A673 (cell line): ENCODE measurements around the gene ADAMTS14. TPM values are rescaled to one million over a fixed set of nuclear protein-coding genes. Genes with fewer than 3 reads are reported as not detected.

Source experiments
- BruUV-seq: library from RNA; stranded (reverse); fragments of 400-500 nt; replicated peaks from 2 replicates; lab custom pipeline; 2021; lab: Mats Ljungman, UMichigan
- CTCF ChIA-PET: fragments of 300-600 bp; sonication (Branson Sonifier 250); formaldehyde crosslinking; loops from one replicate; lab custom pipeline; 2022; ENCODE audit warnings: antibody characterized with exemption; lab: Charles Lee
- POLR2A ChIA-PET: fragments of 300-600 bp; sonication (Branson Sonifier 250); formaldehyde crosslinking; loops from one replicate; lab custom pipeline; 2022; ENCODE audit warnings: antibody characterized with exemption; ENCODE audit not compliant: low non-redundant PET; lab: Charles Lee
- DNase-seq: peaks from one replicate; pipeline ENCODE4 v3.0.0-alpha.2; 2015; ENCODE audit warnings: low spot score
- H3K27ac ChIP-seq: fragments of 200-600 bp; sonication (generic); 2 replicates; pipeline ENCODE4 v1.5.1; 2016; ENCODE audit warnings: mixed run types, low read depth, mild to moderate bottlenecking, mixed read lengths, antibody characterized with exemption, low read length; ENCODE audit not compliant: poor library complexity, severe bottlenecking
- H3K27me3 ChIP-seq: fragments of 200-600 bp; sonication (generic); replicated peaks from 2 replicates; pipeline ENCODE4 v1.6.1; 2017; ENCODE audit warnings: mixed run types, low read depth, mild to moderate bottlenecking, mixed read lengths, antibody characterized with exemption, low read length; ENCODE audit not compliant: insufficient read depth, poor library complexity
- H3K36me3 ChIP-seq: fragments of 200-600 bp; sonication (generic); 2 replicates; pipeline ENCODE4 v1.6.1; 2016; ENCODE audit warnings: mixed run types, mild to moderate bottlenecking, mixed read lengths, antibody characterized with exemption, low read length; ENCODE audit not compliant: insufficient read depth, poor library complexity, severe bottlenecking
- H3K4me1 ChIP-seq: fragments of 200-600 bp; sonication (generic); 2 replicates; pipeline ENCODE4 v1.6.1; 2017; ENCODE audit warnings: mixed run types, mild to moderate bottlenecking, mixed read lengths, antibody characterized with exemption, low read length; ENCODE audit not compliant: insufficient read depth, poor library complexity, severe bottlenecking
- H3K4me3 ChIP-seq: fragments of 200-600 bp; sonication (generic); 2 replicates; pipeline ENCODE4 v1.5.1; 2016; ENCODE audit warnings: low read depth, mixed run types, mild to moderate bottlenecking, mixed read lengths, low read length; ENCODE audit not compliant: poor library complexity, severe bottlenecking
- H3K9me3 ChIP-seq: fragments of 200-600 bp; sonication (generic); 2 replicates; pipeline ENCODE4 v1.6.1; 2016; ENCODE audit warnings: mixed run types, low read depth, mild to moderate bottlenecking, mixed read lengths, antibody characterized with exemption, low read length; ENCODE audit not compliant: poor library complexity, severe bottlenecking
- EZH2 ChIP-seq: fragments of 200-600 bp; sonication (generic); IDR thresholded peaks from 2 replicates; pipeline ENCODE4 v1.6.1; 2017; ENCODE audit warnings: borderline replicate concordance, low read depth, mild to moderate bottlenecking, mixed read lengths, antibody characterized with exemption, low read length; ENCODE audit not compliant: poor library complexity, severe bottlenecking
- intact Hi-C: fragments of 100-400 bp; cut with micrococcal nuclease; formaldehyde crosslinking; loops from one replicate; pipeline ENCODE4 v1.10.0; 2022; ENCODE audit not compliant: unreplicated experiment
- total RNA-seq: library from RNA; stranded (reverse); gene quantifications from 2 replicates; pipeline ENCODE4 v1.2.3, GENCODE V29; 2021
- TF ChIP-seq, protein P1 (sequence below): fragments of 300-800, 200-600 bp; sonication (generic); conservative IDR thresholded peaks from 2 replicates; pipeline ENCODE4 v1.5.1; 2017; ENCODE audit warnings: low read depth, mild to moderate bottlenecking, antibody characterized with exemption, low read length, moderate library complexity, mixed read lengths

Gene ADAMTS14
- total RNA-seq, 1 experiment from 2014 or later: 0.21 TPM

DNA sequence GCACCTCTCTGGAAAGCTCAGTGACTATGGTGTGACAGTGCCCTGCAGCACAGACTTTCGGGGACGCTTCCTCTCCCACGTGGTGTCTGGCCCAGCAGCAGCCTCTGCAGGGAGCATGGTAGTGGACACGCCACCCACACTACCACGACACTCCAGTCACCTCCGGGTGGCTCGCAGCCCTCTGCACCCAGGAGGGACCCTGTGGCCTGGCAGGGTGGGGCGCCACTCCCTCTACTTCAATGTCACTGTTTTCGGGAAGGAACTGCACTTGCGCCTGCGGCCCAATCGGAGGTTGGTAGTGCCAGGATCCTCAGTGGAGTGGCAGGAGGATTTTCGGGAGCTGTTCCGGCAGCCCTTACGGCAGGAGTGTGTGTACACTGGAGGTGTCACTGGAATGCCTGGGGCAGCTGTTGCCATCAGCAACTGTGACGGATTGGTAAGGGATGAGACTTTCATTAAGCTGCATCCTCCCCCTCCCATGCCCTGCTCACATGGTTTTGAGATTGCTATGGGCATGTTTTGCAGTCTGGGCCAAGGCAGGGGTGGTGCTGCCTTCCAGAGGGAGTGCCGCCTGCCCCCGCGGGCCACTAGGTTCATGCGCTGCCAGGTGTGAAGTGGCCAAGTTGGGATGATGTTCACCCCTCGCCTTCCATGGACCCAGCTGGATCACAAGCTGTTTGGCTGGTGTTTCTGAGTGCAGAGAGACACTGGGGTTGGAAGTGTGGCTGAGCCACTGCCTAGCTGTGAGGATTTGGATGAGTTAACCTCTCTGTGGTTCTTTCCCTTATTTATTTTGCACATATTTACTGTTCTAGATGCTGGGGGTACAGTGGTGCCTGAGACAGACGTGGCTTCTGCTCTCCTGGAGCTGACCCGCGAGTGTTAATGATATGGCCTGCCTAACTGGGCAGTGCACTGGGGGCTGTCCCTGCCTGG is 2.5 kb downstream of the ADAMTS14 start:
- H3K9me3 ChIP-seq: no peaks in the 10 kb centered on the region
- peaks cover 10% of the 10 kb centered on the region for H3K27me3 ChIP-seq
- no peak overlapping the region for H3K4me3 ChIP-seq
- intact Hi-C loops: loop anchor here (10.0 kb wide), 1 partner anchor 120 kb away; no protein-coding TSS in a partner anchor
- no peak for DNase-seq
- CTCF ChIA-PET: no interaction called here
- no peak overlapping the region for H3K27ac ChIP-seq
- no TSS peak for BruUV-seq
- TF ChIP-seq, protein P1, sequence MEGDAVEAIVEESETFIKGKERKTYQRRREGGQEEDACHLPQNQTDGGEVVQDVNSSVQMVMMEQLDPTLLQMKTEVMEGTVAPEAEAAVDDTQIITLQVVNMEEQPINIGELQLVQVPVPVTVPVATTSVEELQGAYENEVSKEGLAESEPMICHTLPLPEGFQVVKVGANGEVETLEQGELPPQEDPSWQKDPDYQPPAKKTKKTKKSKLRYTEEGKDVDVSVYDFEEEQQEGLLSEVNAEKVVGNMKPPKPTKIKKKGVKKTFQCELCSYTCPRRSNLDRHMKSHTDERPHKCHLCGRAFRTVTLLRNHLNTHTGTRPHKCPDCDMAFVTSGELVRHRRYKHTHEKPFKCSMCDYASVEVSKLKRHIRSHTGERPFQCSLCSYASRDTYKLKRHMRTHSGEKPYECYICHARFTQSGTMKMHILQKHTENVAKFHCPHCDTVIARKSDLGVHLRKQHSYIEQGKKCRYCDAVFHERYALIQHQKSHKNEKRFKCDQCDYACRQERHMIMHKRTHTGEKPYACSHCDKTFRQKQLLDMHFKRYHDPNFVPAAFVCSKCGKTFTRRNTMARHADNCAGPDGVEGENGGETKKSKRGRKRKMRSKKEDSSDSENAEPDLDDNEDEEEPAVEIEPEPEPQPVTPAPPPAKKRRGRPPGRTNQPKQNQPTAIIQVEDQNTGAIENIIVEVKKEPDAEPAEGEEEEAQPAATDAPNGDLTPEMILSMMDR: no peak
- no peak for TF ChIP-seq EZH2
- POLR2A ChIA-PET: no interaction called here
- no peaks in the 10 kb centered on the region for H3K36me3 ChIP-seq
- no peaks in the 10 kb centered on the region for H3K4me1 ChIP-seq

DNA sequence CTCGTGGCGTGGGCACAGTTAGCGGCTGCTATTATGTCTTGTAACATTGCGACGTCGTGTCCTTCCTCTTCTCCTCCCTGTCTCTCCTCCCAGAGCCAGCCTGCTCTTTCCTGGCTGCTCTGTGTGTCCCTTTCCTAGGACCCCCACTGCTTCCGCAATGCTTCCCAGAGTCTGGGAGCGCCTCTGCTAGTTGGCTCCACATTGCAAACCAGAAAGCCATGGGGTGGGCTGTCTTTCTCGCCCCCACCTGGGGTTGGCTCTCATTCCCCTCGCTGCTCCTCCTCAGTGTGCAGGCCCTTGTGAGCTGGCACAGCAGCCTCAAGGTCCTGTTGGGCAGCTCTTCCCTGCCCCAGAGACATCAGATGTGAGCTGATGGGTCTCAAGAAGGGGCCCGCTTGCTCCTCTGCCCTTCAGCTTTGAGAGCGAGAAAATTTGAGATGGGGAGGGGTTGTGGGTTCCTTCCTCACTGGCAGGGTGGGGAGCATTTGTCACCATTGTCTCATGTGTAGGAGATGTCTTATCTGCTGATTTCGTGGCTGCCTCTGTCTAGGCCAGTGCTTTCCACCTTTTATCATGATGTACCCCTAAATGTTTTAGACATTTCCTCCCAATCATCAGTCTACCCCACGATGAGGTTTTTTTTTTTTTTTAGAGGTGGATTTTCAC is 3.3 kb downstream of the ADAMTS14 start:
- intact Hi-C loops: loop anchor here (10.0 kb wide), 1 partner anchor 121 kb away; no protein-coding TSS in a partner anchor
- no peaks in the 10 kb centered on the region for H3K4me1 ChIP-seq

DNA sequence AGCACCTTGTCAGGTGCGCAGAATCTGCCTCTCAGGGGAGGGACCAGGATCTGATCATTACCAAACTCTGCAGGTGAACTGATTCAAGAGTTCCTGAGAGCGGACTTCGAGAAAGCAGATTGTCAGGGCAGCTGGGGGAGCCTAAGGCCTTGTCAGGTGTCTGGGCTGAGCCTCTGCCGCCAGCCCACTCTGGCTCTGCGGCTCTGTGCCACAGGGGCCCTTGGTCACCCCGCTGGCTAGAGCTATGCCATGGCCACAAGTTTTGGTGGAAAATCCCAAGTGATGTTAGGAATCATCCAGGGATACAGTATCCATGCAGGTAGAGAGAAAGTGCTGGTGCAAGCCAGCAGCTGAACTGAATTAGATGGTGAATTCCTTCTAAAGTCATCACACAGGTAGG is 4.2 kb downstream of the ADAMTS14 start:
- H3K36me3 ChIP-seq: no peaks in the 10 kb centered on the region
- no peak for TF ChIP-seq EZH2
- TF ChIP-seq, protein P1: no peak
- H3K4me3 ChIP-seq: no peak overlapping the region
- H3K4me1 ChIP-seq: no peaks in the 10 kb centered on the region
- BruUV-seq: no TSS peak
- no peak overlapping the region for H3K27ac ChIP-seq
- H3K9me3 ChIP-seq: no peaks in the 10 kb centered on the region
- H3K27me3 ChIP-seq: peaks cover 5% of the 10 kb centered on the region
- POLR2A ChIA-PET: no interaction called here
- no peak for DNase-seq
- CTCF ChIA-PET: no interaction called here
- intact Hi-C loops: loop anchor here (10.0 kb wide), 1 partner anchor 122 kb away; no protein-coding TSS in a partner anchor

More for the DNA sequence above, 3.3 kb downstream of the ADAMTS14 start:
- Histone ChIP-seq H3K4me3 (no peak overlapping the region), H3K27me3 (peaks cover 10% of the 10 kb centered on the region), H3K36me3 (no peaks in the 10 kb centered on the region), H3K9me3 (no peaks in the 10 kb centered on the region), H3K27ac (no peak overlapping the region)
- no peak for DNase-seq
- ChIA-PET POLR2A (no interaction called here), CTCF (no interaction called here)
- TF ChIP-seq EZH2: no peak
- TF ChIP-seq, protein P1: no peak
- no TSS peak for BruUV-seq
